22Rv1 (cell line): Measurements from ENCODE around the gene ADGRL3.

Experiments
- ZFX ChIP-seq: fragments of 450-650 bp; IDR thresholded peaks from 2 replicates; pipeline ENCODE4 v1.6.1; 2017; ENCODE audit warnings: antibody characterized with exemption, borderline replicate concordance
- TF ChIP-seq, protein P1 (sequence below): fragments of 450-650 bp; IDR thresholded peaks from 2 replicates; pipeline ENCODE4 v1.5.1; 2017; ENCODE audit warnings: mild to moderate bottlenecking

DNA sequence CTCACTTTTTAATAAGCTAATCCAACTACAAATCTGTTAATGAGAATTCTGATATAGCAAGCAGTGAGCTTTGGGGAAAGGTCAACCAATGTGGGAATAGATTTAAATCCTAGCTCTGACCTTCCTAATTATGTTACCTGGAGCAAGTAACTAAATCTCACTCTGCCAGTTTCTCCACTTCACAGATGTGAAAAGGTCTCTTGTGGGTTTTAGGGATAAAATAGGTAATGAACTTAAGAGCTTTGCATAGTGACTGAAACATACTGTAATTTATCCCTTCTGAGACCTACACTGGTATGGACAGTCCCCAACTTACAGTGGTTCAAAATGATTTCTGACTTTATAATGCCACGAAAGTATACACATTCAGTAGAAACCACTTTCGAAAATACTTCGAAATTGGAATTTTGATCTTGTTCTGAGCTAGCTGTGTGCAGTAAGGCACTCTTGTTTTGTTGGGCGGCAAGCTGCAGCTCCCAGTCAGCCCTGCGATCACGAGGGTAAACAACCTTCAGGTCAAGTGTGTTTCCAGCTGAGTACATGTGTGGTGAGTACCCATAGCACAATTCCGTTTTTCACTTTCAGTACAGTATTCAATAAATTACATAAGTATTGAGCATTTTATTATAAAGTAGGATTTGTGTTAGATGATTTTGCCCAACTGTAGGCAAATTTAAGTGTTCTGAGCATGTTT, 93.7 kb downstream of the ADGRL3 start:
- TF ChIP-seq, protein P1, sequence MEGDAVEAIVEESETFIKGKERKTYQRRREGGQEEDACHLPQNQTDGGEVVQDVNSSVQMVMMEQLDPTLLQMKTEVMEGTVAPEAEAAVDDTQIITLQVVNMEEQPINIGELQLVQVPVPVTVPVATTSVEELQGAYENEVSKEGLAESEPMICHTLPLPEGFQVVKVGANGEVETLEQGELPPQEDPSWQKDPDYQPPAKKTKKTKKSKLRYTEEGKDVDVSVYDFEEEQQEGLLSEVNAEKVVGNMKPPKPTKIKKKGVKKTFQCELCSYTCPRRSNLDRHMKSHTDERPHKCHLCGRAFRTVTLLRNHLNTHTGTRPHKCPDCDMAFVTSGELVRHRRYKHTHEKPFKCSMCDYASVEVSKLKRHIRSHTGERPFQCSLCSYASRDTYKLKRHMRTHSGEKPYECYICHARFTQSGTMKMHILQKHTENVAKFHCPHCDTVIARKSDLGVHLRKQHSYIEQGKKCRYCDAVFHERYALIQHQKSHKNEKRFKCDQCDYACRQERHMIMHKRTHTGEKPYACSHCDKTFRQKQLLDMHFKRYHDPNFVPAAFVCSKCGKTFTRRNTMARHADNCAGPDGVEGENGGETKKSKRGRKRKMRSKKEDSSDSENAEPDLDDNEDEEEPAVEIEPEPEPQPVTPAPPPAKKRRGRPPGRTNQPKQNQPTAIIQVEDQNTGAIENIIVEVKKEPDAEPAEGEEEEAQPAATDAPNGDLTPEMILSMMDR: no peak
- no peak for TF ChIP-seq ZFX
